Liver (tissue), 3 donors: Measurements from ENCODE around the gene VEGFA.

Source experiments
- EGR1 ChIP-seq, 2 donors: IDR thresholded peaks; 2 replicates each; pipeline ENCODE4 v1.6.1; 2016 to 2018; ENCODE audit warnings: antibody characterized with exemption in 2 of 2, low read depth in 2 of 2
- FOXA1 ChIP-seq: IDR thresholded peaks from 2 replicates; pipeline ENCODE4 v1.6.1; 2016; ENCODE audit warnings: antibody characterized with exemption
- GABPA ChIP-seq, 2 donors: IDR thresholded peaks in 1 of 2; conservative IDR thresholded peaks in 1 of 2; 2 replicates each; pipeline ENCODE4 v1.6.1; 2016; ENCODE audit warnings: antibody characterized with exemption in 2 of 2, mild to moderate bottlenecking in 1 of 2, moderate library complexity in 1 of 2
- JUND ChIP-seq, 2 donors: IDR thresholded peaks; 2 replicates each; pipeline ENCODE4 v1.6.1; 2016; ENCODE audit warnings: antibody characterized with exemption in 2 of 2
- RAD21 ChIP-seq, 2 donors: IDR thresholded peaks; 2 replicates each; pipeline ENCODE4 v1.6.1; 2016; ENCODE audit warnings: antibody characterized with exemption in 2 of 2, mild to moderate bottlenecking in 2 of 2
- RXRA ChIP-seq, 2 donors: IDR thresholded peaks; 2 replicates each; pipeline ENCODE4 v1.6.1; 2017 to 2018; ENCODE audit warnings: antibody characterized with exemption in 2 of 2, mild to moderate bottlenecking in 1 of 2
- SP1 ChIP-seq: IDR thresholded peaks from 2 replicates; pipeline ENCODE4 v1.6.1; 2018; ENCODE audit warnings: antibody characterized with exemption, mild to moderate bottlenecking
- TAF1 ChIP-seq: conservative IDR thresholded peaks from 2 replicates; pipeline ENCODE4 v1.6.1; 2016; ENCODE audit warnings: antibody characterized with exemption, mild to moderate bottlenecking
- YY1 ChIP-seq: IDR thresholded peaks from 2 replicates; pipeline ENCODE4 v1.6.1; 2016; ENCODE audit warnings: antibody characterized with exemption, mild to moderate bottlenecking
- TF ChIP-seq, protein P1 (sequence below): IDR thresholded peaks from 2 replicates; pipeline ENCODE4 v1.6.1; 2016; ENCODE audit warnings: antibody characterized with exemption, mild to moderate bottlenecking
- TF ChIP-seq, protein P2 (sequence below): fragments of 150-350 bp; IDR thresholded peaks from 2 replicates; pipeline ENCODE4 v1.5.1; 2017; ENCODE audit warnings: improper control_type of control experiment, low read depth, low read length; ENCODE audit not compliant: missing input control
- TF ChIP-seq, protein P3 (sequence below): IDR thresholded peaks from 2 replicates; pipeline ENCODE4 v1.6.1; 2016; ENCODE audit warnings: antibody characterized with exemption
- TF ChIP-seq, protein P4 (sequence below): IDR thresholded peaks from 2 replicates; pipeline ENCODE4 v1.6.1; 2016; ENCODE audit warnings: antibody characterized with exemption
- TF ChIP-seq, protein P5 (sequence below): IDR thresholded peaks from 2 replicates; pipeline ENCODE4 v1.6.1; 2016; ENCODE audit warnings: antibody characterized with exemption
- donor health status: healthy.
- donor health status: healthy.

DNA sequence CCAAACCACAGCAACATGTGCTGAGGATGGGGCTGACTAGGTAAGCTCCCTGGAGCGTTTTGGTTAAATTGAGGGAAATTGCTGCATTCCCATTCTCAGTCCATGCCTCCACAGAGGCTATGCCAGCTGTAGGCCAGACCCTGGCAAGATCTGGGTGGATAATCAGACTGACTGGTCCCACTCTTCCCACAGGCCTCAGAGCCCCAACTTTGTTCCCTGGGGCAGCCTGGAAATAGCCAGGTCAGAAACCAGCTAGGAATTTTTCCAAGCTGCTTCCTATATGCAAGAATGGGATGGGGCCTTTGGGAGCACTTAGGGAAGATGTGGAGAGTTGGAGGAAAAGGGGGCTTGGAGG is 1.5 kb upstream of the VEGFA start:
- TF ChIP-seq, protein P1, sequence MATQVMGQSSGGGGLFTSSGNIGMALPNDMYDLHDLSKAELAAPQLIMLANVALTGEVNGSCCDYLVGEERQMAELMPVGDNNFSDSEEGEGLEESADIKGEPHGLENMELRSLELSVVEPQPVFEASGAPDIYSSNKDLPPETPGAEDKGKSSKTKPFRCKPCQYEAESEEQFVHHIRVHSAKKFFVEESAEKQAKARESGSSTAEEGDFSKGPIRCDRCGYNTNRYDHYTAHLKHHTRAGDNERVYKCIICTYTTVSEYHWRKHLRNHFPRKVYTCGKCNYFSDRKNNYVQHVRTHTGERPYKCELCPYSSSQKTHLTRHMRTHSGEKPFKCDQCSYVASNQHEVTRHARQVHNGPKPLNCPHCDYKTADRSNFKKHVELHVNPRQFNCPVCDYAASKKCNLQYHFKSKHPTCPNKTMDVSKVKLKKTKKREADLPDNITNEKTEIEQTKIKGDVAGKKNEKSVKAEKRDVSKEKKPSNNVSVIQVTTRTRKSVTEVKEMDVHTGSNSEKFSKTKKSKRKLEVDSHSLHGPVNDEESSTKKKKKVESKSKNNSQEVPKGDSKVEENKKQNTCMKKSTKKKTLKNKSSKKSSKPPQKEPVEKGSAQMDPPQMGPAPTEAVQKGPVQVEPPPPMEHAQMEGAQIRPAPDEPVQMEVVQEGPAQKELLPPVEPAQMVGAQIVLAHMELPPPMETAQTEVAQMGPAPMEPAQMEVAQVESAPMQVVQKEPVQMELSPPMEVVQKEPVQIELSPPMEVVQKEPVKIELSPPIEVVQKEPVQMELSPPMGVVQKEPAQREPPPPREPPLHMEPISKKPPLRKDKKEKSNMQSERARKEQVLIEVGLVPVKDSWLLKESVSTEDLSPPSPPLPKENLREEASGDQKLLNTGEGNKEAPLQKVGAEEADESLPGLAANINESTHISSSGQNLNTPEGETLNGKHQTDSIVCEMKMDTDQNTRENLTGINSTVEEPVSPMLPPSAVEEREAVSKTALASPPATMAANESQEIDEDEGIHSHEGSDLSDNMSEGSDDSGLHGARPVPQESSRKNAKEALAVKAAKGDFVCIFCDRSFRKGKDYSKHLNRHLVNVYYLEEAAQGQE, result no peak
- TF ChIP-seq, protein P2, sequence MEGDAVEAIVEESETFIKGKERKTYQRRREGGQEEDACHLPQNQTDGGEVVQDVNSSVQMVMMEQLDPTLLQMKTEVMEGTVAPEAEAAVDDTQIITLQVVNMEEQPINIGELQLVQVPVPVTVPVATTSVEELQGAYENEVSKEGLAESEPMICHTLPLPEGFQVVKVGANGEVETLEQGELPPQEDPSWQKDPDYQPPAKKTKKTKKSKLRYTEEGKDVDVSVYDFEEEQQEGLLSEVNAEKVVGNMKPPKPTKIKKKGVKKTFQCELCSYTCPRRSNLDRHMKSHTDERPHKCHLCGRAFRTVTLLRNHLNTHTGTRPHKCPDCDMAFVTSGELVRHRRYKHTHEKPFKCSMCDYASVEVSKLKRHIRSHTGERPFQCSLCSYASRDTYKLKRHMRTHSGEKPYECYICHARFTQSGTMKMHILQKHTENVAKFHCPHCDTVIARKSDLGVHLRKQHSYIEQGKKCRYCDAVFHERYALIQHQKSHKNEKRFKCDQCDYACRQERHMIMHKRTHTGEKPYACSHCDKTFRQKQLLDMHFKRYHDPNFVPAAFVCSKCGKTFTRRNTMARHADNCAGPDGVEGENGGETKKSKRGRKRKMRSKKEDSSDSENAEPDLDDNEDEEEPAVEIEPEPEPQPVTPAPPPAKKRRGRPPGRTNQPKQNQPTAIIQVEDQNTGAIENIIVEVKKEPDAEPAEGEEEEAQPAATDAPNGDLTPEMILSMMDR, result no peak
- TF ChIP-seq RAD21 (IDR thresholded peaks at IDR 0.05), result no peak
- TF ChIP-seq, protein P3, sequence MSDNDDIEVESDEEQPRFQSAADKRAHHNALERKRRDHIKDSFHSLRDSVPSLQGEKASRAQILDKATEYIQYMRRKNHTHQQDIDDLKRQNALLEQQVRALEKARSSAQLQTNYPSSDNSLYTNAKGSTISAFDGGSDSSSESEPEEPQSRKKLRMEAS, result no peak
- TF ChIP-seq JUND (IDR thresholded peaks at IDR 0.05), result no peak
- no peak for TF ChIP-seq SP1
- TF ChIP-seq YY1, result no peak
- no peak for TF ChIP-seq EGR1 (IDR thresholded peaks at IDR 0.05; ENCODE audit: low read depth in 2 of 2)
- no peak for TF ChIP-seq FOXA1
- TF ChIP-seq, protein P4, sequence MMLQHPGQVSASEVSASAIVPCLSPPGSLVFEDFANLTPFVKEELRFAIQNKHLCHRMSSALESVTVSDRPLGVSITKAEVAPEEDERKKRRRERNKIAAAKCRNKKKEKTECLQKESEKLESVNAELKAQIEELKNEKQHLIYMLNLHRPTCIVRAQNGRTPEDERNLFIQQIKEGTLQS, result no peak
- no peak for TF ChIP-seq GABPA (IDR thresholded peaks at IDR 0.05 in 1 of 2, conservative IDR thresholded peaks at IDR 0.05 in 1 of 2)
- no peak for TF ChIP-seq TAF1
- TF ChIP-seq, protein P5, sequence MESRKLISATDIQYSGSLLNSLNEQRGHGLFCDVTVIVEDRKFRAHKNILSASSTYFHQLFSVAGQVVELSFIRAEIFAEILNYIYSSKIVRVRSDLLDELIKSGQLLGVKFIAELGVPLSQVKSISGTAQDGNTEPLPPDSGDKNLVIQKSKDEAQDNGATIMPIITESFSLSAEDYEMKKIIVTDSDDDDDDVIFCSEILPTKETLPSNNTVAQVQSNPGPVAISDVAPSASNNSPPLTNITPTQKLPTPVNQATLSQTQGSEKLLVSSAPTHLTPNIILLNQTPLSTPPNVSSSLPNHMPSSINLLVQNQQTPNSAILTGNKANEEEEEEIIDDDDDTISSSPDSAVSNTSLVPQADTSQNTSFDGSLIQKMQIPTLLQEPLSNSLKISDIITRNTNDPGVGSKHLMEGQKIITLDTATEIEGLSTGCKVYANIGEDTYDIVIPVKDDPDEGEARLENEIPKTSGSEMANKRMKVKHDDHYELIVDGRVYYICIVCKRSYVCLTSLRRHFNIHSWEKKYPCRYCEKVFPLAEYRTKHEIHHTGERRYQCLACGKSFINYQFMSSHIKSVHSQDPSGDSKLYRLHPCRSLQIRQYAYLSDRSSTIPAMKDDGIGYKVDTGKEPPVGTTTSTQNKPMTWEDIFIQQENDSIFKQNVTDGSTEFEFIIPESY, result no peak
- no peak for TF ChIP-seq RXRA (IDR thresholded peaks at IDR 0.05)
